GM18526 (cell line): ENCODE results near the gene PLD2.
A peak's percentile ranks its signal among the peaks of the same experiment; 100 is the strongest.

Source experiments
- POLR2A ChIP-seq: IDR thresholded peaks from 3 replicates; pipeline ENCODE4 v1.6.1; 2011; ENCODE audit not compliant: insufficient read length; ENCODE audit errors: extremely low read depth

Gene PLD2, protein sequence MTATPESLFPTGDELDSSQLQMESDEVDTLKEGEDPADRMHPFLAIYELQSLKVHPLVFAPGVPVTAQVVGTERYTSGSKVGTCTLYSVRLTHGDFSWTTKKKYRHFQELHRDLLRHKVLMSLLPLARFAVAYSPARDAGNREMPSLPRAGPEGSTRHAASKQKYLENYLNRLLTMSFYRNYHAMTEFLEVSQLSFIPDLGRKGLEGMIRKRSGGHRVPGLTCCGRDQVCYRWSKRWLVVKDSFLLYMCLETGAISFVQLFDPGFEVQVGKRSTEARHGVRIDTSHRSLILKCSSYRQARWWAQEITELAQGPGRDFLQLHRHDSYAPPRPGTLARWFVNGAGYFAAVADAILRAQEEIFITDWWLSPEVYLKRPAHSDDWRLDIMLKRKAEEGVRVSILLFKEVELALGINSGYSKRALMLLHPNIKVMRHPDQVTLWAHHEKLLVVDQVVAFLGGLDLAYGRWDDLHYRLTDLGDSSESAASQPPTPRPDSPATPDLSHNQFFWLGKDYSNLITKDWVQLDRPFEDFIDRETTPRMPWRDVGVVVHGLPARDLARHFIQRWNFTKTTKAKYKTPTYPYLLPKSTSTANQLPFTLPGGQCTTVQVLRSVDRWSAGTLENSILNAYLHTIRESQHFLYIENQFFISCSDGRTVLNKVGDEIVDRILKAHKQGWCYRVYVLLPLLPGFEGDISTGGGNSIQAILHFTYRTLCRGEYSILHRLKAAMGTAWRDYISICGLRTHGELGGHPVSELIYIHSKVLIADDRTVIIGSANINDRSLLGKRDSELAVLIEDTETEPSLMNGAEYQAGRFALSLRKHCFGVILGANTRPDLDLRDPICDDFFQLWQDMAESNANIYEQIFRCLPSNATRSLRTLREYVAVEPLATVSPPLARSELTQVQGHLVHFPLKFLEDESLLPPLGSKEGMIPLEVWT

DNA sequence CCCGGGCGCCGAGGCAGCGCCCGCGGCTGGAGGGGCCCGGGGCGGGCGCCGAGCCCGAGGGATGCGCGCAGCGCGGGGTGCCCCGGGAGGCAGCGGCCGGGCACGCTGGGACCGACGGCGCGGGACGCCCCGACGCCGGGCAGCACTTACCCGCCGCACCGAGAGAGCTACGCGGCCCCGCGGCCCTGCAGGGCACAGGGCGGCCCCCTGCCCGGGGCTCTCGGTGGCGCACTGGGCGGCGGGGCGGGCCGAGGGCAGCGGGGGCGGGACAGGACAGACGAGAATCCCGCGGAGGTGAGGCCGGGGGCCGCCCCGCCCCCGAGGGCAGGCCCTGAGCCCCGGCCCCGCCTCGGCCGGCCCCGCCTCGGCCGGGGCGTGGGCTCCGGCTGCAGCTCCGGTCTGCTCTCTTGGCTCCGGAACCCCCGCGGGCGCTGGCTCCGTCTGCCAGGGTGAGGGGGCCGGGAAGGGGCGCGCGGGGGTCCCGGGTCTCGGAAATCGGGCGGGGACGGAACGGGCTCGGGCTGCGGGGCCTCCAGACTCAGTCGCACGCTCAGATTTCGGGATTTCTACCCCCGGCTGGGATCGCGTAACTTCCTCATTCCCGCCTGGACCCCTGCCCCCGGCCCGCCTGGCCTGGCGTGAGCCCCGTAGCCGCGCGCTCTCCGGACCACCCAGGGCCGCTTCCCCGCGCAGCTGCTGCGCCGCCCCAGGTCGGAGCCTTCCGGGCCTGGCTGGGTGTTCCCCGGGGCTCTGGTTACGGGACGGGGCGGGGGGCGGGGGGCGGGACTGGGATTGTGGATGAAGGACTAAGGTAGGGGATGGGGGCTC is at the start of gene PLD2:
Gene PLD2 (plus strand): TSS at position 376 of the 828 bp plus-strand sequence. CDS start 621 bp downstream, outside the sequence.
- TF ChIP-seq POLR2A, result peak; percentile 63

DNA sequence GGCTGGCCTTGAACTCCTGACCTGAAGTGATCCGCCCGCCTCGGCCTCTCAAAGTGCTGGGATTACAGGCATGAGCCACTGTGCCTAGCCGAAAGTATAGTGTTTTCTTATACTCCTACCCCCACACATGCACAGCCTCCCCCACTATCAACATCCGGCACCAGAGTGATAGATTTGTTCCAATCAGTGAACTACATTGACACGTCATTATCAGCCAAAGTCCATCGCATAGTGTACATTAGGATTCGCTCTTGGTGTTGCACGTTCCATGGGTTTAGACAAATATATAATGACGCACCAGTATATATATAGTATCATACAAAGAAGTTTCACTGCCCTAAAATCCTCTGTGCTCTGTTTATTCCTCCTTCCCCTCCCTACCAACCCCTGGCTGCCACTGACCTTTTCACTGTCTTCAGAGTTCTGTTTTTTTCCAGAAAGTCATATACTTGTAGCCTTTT is 47.1 kb upstream of the PLD2 start:
- TF ChIP-seq POLR2A, result no peak

DNA sequence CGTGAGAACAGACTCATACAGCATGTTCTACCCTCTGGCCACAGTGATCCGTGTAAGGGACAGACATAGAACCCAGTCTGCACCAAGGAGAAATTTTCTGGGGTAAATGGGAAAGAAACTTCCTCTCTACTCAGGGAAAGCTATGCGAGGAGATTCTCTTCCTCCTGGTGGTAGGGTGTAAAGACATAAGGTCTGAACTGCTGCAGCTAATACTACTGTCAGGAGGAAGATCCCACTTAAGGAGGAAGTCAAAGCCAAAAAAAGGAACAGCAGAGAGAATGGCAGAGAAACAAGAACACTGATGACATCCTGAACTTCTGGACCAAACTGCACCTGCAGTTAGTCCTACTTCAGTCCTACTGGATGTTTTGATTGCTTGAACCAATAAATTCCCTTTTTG is 42.4 kb upstream of the PLD2 start:
- TF ChIP-seq POLR2A, result no peak

DNA sequence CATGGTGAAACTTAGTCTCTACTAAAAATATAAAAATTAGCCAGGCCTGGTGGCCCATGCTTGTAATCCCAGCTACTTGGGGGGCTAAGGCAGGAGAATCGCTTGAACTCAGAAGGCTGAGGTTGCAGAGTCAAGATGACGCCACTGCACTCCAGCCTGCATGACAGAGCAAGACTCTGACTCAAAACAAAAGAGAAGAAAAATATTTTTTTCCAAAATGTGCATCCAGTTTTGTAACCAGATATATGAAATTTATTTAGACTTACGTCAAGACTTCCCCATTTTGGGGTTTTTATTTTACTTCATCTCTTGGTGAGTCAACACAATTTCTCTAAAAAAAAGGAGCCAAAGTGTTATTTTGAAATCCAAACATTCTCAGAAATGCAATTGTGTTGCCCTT is 40.8 kb upstream of the PLD2 start:
- no peak for TF ChIP-seq POLR2A

DNA sequence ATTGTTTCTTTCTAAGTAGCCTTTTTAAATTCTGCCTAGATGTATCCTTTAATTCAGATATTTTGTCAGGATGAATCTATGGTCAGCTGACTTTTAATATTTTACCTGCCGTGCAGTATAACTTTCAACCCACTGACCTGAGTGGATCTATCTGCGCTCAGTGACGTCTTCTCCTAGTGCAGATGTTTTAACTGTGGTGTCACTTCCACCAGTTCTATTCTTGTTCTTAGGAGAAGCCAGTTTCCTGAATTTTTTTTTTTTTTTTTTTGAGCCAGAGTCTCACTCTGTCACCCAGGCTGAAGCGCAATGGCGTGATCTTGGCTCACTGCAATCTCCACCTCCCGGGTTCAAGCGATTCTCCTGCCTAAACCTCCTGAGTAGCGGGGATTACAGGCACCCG is 40.2 kb upstream of the PLD2 start:
- no peak for TF ChIP-seq POLR2A

DNA sequence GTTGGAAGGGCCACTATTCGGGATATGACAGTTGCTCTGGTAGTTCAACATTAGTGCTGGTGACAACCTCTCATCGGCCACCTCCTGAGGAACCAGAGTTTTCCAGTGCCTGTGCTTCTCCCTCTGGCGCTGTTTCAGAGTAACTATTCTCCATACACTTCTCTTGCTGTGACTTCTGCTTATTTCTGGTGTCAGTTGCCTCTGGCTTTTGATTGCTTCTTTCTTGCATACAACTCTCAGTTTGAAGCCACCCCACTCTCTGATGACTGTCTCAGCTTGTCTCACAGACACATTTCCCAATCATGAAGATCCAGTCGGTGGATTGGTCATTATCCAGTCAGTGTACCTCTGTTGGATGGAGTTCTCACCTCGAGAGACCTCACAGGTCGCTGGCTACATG is 38.7 kb upstream of the PLD2 start:
- no peak for TF ChIP-seq POLR2A

DNA sequence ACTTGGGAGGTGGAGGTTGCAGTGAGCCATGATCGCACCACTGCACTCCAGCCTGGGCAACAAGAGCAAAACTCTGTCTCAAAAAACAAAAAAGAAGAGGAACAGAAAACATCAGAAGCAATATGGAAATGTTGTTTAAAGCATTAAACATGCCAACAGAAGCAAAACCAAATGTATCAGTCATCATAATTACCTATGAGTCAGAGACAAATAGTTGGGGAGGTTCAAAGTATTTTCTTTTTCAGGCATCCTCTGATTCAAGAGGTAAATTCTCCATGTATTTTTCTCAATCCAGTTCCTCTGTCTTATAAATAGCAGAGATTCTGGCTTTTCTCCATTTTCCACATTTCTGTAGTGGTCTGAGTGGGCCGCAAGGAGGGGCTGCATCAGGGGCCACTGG is 37.3 kb upstream of the PLD2 start:
- TF ChIP-seq POLR2A, result no peak

DNA sequence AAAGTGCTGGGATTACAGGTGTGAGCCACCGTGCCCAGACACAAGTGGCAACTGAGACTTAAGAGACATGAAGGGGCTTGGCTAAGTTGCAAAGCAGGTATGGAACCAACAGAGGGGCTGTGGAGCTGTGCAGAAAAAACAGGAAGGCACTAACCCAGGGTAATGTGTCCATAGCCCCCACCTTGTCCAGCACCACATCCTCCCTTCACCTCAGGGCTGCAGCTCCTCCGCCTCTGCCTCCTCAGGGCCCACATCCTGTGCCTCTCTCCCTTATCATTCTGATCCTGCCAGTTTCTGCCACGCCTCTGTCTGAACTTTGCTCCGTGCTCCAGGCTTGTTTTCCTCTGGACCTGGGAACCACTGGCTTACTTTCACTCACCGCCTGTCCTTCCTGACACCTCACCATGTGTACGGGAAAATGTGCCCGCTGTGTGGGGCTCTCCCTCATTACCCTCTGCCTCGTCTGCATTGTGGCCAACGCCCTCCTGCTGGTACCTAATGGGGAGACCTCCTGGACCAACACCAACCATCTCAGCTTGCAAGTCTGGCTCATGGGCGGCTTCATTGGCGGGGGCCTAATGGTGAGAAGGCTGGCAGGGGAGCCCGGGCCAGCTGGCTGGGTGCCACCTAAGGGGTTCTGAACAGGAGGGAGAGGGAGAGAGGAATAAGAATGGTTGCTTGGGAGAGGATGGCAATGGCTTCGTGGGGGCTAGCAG is 35.3 kb upstream of the PLD2 start, which contains the start of gene TM4SF5:
Gene TM4SF5 (plus strand): TSS at position 368 of the 716 bp plus-strand sequence. CDS start 37 bp downstream, at position 405.
- no peak for TF ChIP-seq POLR2A

DNA sequence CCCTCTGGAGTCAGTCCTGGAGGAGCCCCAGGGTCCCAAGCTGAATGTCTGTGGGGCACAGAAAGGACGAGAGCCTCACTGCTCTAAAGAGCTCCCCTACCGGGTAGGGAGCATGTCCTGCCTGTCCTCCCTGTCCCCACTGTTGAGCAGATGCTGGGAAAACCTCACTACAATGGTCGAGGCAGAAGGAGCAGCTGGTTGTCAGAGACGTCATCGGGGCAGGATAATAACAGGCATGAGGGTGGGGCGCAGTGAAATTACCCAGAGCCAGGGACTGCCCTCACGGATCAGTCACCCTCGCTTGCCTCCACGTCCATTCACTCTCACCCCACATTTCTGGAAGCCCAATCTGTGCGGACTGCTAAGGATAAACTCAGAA is 34.7 kb upstream of the PLD2 start:
- TF ChIP-seq POLR2A, result no peak

DNA sequence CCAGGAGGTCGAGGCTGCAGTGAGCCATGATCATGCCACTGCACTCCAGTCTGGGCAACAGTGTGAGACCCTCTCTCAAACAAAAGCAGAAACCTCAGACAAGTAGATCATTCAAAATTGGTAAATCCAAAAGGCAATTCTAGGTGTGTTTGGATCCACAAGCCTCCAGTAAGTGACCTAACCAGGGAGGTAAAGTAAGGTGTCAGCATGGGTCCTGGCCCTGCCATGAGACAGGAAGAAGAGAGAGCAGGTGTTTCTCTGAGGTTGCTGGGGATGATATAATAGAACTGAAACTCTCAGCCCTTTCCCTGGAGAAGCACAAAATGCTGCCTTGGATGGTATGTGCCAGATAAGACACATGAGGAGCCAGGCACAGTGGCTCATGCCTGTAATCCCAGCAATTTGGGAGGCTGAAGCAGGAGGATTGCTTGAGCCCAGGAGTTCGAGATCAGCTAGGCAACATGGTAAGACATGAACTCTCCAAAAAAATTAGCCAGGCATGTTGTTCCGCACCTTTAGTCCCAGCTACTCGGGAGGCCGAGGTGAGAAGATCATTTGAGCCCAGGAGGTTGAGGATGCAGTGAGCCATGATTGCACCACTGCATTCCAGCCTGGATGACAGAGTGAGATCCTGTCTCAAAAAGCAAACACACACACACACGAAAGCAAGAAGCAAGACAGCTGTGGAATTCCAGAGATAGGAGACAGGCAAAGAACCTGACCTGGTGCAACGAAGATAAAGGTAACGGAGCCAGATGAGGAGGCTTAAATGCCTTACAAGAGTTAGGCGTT is 28.8 kb upstream of the PLD2 start:
- no peak for TF ChIP-seq POLR2A

DNA sequence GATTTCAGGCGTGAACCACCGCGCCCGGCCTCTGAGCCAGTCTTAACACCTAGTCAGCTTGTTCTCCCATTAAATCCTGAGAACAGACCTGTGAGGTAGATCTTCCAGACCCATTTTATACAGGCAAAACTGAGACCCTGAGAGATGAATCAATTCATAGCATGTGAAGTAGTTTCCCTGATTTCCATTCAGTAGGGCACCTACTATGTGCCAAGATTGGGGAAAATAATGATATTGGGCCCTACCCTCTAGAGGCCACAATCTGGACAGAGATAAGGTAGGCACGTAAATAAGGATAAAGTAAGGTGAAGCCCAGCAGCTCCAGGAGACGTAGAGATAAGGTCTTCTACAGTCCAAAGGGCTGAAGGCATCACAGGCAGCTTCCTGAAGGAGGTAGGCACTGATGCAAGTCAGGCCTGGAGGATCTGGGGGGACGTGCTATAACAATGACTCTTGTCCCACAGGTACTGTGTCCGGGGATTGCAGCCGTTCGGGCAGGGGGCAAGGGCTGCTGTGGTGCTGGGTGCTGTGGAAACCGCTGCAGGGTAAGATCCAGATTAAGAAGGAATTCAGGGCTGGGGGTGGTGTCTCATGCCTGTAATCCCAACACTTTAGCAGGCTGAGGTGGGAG is 26.5 kb upstream of the PLD2 start:
- no peak for TF ChIP-seq POLR2A

DNA sequence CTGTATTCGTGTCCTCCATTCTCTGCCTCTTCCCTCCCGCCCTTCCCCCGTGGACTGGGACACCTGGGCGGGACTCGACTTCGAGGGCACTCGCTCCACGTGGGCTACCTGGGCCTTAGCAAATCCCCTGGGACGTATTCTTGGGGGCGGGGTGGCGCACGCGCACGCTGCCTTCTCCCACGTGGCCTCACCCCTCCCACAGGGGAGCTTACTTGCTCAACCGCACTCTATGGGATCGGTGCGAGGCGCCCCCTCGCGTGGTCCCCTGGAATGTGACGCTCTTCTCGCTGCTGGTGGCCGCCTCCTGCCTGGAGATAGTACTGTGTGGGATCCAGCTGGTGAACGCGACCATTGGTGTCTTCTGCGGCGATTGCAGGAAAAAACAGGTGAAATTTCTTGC is 24.3 kb upstream of the PLD2 start:
- no peak for TF ChIP-seq POLR2A
